HCT116 (cell line): ENCODE data around the gene TMTC4.

ENCODE experiments used
- CEBPB ChIP-seq: IDR thresholded peaks from 2 replicates; pipeline ENCODE4 v1.6.1; 2012; ENCODE audit warnings: low read depth
- EZH2 ChIP-seq: fragments of 200-600 bp; sonication (generic); IDR thresholded peaks from 2 replicates; pipeline ENCODE4 v1.6.1; 2017; ENCODE audit warnings: antibody characterized with exemption, mixed run types
- EZH2phosphoT487 ChIP-seq: fragments of 200-600 bp; IDR thresholded peaks from 2 replicates; pipeline ENCODE4 v1.6.1; 2018; ENCODE audit warnings: antibody characterized with exemption, borderline replicate concordance
- JUND ChIP-seq: IDR thresholded peaks from 2 replicates; pipeline ENCODE4 v1.6.1; 2012
- POLR2A ChIP-seq: IDR thresholded peaks from 2 replicates; pipeline ENCODE4 v1.7.0; 2011; ENCODE audit warnings: borderline replicate concordance; ENCODE audit not compliant: insufficient read depth, insufficient read length; ENCODE audit errors: extremely low read depth
- POLR2AphosphoS5 ChIP-seq: IDR thresholded peaks from 2 replicates; pipeline ENCODE4 v1.6.1; 2011; ENCODE audit warnings: mild to moderate bottlenecking, low read depth, low read length, moderate library complexity
- SP1 ChIP-seq: IDR thresholded peaks from 2 replicates; pipeline ENCODE4 v1.6.1; 2012; ENCODE audit warnings: low read depth
- TCF7L2 ChIP-seq: IDR thresholded peaks from 2 replicates; pipeline ENCODE4 v1.7.0; 2011; ENCODE audit warnings: borderline replicate concordance, inconsistent platforms; ENCODE audit not compliant: insufficient read depth, insufficient read length; ENCODE audit errors: extremely low read depth
- YY1 ChIP-seq: IDR thresholded peaks from 2 replicates; pipeline ENCODE4 v1.6.1; 2011; ENCODE audit warnings: low read length, low read depth, moderate library complexity, mild to moderate bottlenecking; ENCODE audit not compliant: insufficient replicate concordance; ENCODE audit errors: extremely low read depth
- TF ChIP-seq, protein P1 (sequence below), 3 experiments: fragments of 200-600 bp in 1 of 3; sonication (generic) in 1 of 3; IDR thresholded peaks in 2 of 3; conservative IDR thresholded peaks in 1 of 3; 2 replicates each; pipeline ENCODE4 v1.5.1; 2012 to 2017; ENCODE audit warnings: low read depth in 2 of 3, low read length in 2 of 3, antibody characterized with exemption in 1 of 3, borderline replicate concordance in 1 of 3, control low read depth in 1 of 3, mild to moderate bottlenecking in 1 of 3, mixed read lengths in 1 of 3, mixed run types in 1 of 3, moderate library complexity in 1 of 3; ENCODE audit not compliant: insufficient read depth in 1 of 3
- TF ChIP-seq, protein P2 (sequence below): IDR thresholded peaks from 2 replicates; pipeline ENCODE4 v1.6.1; 2012

DNA sequence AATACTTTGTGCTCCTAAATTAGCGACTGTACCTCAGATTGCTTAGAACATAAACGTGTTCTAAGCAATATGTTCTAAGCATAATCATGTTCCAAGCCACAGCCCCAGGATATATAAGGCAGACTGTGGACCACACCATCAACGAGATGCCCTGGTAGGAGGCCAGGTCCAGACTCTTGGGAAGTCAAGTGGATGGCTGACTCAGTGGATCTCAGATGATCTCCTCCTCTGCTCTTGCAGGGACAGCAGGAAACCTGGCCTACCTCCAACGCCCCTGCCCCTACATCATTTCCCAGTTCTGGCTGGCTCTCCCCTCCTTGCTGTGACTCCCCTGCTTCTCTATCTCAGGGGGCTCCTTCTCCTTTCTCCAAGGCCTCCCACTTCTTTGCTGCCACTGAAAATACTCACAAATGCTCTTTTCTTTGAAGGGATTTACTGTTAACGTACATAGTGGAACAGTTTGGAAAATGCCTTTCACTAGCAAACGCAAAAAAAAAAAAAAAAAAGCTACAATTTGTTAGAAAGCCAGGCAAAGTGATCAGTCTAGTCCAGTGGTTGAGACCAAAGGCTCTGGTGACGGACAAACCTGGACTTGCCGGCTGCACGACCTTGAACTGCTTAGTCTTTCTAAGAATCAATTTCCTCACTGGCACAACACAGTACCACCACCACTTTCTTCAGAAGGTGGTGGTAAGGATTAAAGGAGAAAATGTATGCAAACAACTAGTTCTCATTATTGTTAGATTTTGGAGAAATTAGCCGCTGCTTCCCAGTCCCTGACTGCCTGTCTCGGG, 3.0 kb downstream of the TMTC4 start:
- TF ChIP-seq, protein P1, sequence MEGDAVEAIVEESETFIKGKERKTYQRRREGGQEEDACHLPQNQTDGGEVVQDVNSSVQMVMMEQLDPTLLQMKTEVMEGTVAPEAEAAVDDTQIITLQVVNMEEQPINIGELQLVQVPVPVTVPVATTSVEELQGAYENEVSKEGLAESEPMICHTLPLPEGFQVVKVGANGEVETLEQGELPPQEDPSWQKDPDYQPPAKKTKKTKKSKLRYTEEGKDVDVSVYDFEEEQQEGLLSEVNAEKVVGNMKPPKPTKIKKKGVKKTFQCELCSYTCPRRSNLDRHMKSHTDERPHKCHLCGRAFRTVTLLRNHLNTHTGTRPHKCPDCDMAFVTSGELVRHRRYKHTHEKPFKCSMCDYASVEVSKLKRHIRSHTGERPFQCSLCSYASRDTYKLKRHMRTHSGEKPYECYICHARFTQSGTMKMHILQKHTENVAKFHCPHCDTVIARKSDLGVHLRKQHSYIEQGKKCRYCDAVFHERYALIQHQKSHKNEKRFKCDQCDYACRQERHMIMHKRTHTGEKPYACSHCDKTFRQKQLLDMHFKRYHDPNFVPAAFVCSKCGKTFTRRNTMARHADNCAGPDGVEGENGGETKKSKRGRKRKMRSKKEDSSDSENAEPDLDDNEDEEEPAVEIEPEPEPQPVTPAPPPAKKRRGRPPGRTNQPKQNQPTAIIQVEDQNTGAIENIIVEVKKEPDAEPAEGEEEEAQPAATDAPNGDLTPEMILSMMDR (IDR thresholded peaks at IDR 0.05 in 2 of 3, conservative IDR thresholded peaks at IDR 0.05 in 1 of 3; ENCODE audit: borderline replicate concordance in 1 of 3, insufficient read depth in 1 of 3, low read depth in 2 of 3, low read length in 2 of 3), result no peak
- TF ChIP-seq CEBPB, result no peak
- no peak for TF ChIP-seq JUND
- TF ChIP-seq EZH2phosphoT487, result no peak
- no peak for TF ChIP-seq POLR2AphosphoS5
- TF ChIP-seq POLR2A, result no peak
- TF ChIP-seq YY1, result no peak
- TF ChIP-seq TCF7L2, result no peak
- no peak for TF ChIP-seq EZH2
- TF ChIP-seq SP1, result no peak
- TF ChIP-seq, protein P2, sequence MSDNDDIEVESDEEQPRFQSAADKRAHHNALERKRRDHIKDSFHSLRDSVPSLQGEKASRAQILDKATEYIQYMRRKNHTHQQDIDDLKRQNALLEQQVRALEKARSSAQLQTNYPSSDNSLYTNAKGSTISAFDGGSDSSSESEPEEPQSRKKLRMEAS, result no peak
